ENCODE results near the gene GMDS.

Gene GMDS

DNA sequence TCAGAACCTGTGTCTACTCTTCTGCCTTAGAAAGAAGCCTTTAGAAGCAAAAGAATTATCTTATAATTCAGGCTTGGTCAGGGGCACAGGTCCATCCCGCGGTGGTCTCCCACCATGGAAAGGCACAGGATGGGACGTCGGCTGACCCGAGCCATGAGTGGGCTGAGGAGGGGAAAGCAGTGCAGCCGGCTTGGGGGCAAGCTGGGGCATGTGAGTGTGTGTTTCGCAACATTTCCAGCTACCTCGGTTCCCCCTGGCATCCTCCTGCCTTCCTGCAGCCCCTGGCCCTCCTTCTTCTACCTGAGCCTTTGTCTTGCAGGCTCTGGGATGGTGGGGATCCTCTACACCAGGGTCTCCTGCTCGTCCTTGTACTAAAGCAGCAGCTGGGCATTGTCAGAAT lies 664.8 kb downstream of the GMDS start:
- no peak overlapping the region for H3K9ac ChIP-seq (ENCODE audit: low read length)

GRCh38 chr6:1580109-1580508 lies 665.3 kb downstream of the GMDS start:
- Histone ChIP-seq H3K79me1 (replicated peaks; ENCODE audit: low read length, poor library complexity, severe bottlenecking) (no peaks in the 10 kb centered on the region), H3K4me3 (ENCODE audit: insufficient read depth in 1 of 2, low read depth in 1 of 2, low read length in 2 of 2) (no peak overlapping the region), H3K23ac (ENCODE audit: low read length in 2 of 2) (no peak overlapping the region), H3K27ac (ENCODE audit: low read length, poor library complexity, severe bottlenecking) (no peak overlapping the region), H3K36me3 (ENCODE audit: control insufficient read depth in 1 of 2, insufficient read depth in 2 of 2, low read depth in 1 of 2, low read length in 2 of 2) (no peaks in the 10 kb centered on the region), H2BK12ac (ENCODE audit: low read length in 2 of 2) (no peak overlapping the region), H3K9ac (ENCODE audit: low read length) (no peak overlapping the region), H3K18ac (ENCODE audit: low read depth in 1 of 2, low read length in 2 of 2) (no peak overlapping the region), H4K91ac (ENCODE audit: low read length) (no peak overlapping the region), H3K9me3 (ENCODE audit: control insufficient read depth, low read length) (no peaks in the 10 kb centered on the region), H3K4me1 (ENCODE audit: control insufficient read depth, insufficient read depth, low read depth, low read length) (peaks cover 6% of the 10 kb centered on the region), H3K14ac (ENCODE audit: low read length in 2 of 2) (no peak overlapping the region), H2AFZ (ENCODE audit: low read depth, low read length) (no peak overlapping the region), H4K8ac (ENCODE audit: low read length) (no peak overlapping the region), H2BK5ac (ENCODE audit: low read depth, low read length, poor library complexity, severe bottlenecking) (no peak overlapping the region), H3K4ac (ENCODE audit: low read depth in 1 of 2, low read length in 2 of 2) (no peak overlapping the region), H3K27me3 (ENCODE audit: control insufficient read depth in 1 of 2, insufficient read depth in 1 of 2, low read length in 2 of 2) (peaks cover 0 to 41% of the 10 kb centered on the region in 2 experiments), H3K4me2 (ENCODE audit: low read length, poor library complexity, severe bottlenecking) (no peak overlapping the region), H2BK120ac (ENCODE audit: low read depth, low read length) (no peak overlapping the region), H2AK5ac (ENCODE audit: low read length, severe bottlenecking) (no peak overlapping the region), H2BK15ac (ENCODE audit: low read depth, poor library complexity, severe bottlenecking) (no peak overlapping the region)
- WGBS = 91% methylated on average over 4 of the region's 6 CpGs
- no peak for DNase-seq

More for the DNA sequence above, 664.8 kb downstream of the GMDS start:
- Histone ChIP-seq H2AFZ (ENCODE audit: low read depth, low read length) (no peak overlapping the region), H3K4me3 (ENCODE audit: insufficient read depth in 1 of 2, low read depth in 1 of 2, low read length in 2 of 2) (no peak overlapping the region), H3K27ac (ENCODE audit: low read length, poor library complexity, severe bottlenecking) (no peak overlapping the region), H3K27me3 (ENCODE audit: control insufficient read depth in 1 of 2, insufficient read depth in 1 of 2, low read length in 2 of 2) (peaks cover 5 to 44% of the 10 kb centered on the region in 2 experiments), H4K91ac (ENCODE audit: low read length) (no peak overlapping the region), H3K36me3 (ENCODE audit: control insufficient read depth in 1 of 2, insufficient read depth in 2 of 2, low read depth in 1 of 2, low read length in 2 of 2) (no peaks in the 10 kb centered on the region), H3K4me2 (ENCODE audit: low read length, poor library complexity, severe bottlenecking) (no peak overlapping the region), H3K4ac (ENCODE audit: low read depth in 1 of 2, low read length in 2 of 2) (no peak overlapping the region), H3K79me1 (replicated peaks; ENCODE audit: low read length, poor library complexity, severe bottlenecking) (no peaks in the 10 kb centered on the region), H3K4me1 (ENCODE audit: control insufficient read depth, insufficient read depth, low read depth, low read length) (peaks cover 3% of the 10 kb centered on the region), H2AK5ac (ENCODE audit: low read length, severe bottlenecking) (no peak overlapping the region), H2BK5ac (ENCODE audit: low read depth, low read length, poor library complexity, severe bottlenecking) (no peak overlapping the region), H3K23ac (ENCODE audit: low read length in 2 of 2) (no peak overlapping the region), H3K18ac (ENCODE audit: low read depth in 1 of 2, low read length in 2 of 2) (no peak overlapping the region), H4K8ac (ENCODE audit: low read length) (no peak overlapping the region), H2BK12ac (ENCODE audit: low read length in 2 of 2) (no peak overlapping the region), H2BK15ac (ENCODE audit: low read depth, poor library complexity, severe bottlenecking) (no peak overlapping the region), H2BK120ac (ENCODE audit: low read depth, low read length) (no peak overlapping the region), H3K9me3 (ENCODE audit: control insufficient read depth, low read length) (no peaks in the 10 kb centered on the region), H3K14ac (ENCODE audit: low read length in 2 of 2) (no peak overlapping the region)
- no peak for DNase-seq
- 81% methylated on average over 7 of the region's 9 CpGs for WGBS

- Histone ChIP-seq H2AK5ac (ENCODE audit: low read length, severe bottlenecking) (no peak overlapping the region), H4K91ac (ENCODE audit: low read length) (no peak overlapping the region), H3K4me1 (ENCODE audit: control insufficient read depth, insufficient read depth, low read depth, low read length) (peaks cover 9% of the 10 kb centered on the region), H3K36me3 (ENCODE audit: control insufficient read depth in 1 of 2, insufficient read depth in 2 of 2, low read depth in 1 of 2, low read length in 2 of 2) (no peaks in the 10 kb centered on the region), H3K9me3 (ENCODE audit: control insufficient read depth, low read length) (no peaks in the 10 kb centered on the region), H3K4me2 (ENCODE audit: low read length, poor library complexity, severe bottlenecking) (no peak overlapping the region), H3K14ac (ENCODE audit: low read length in 2 of 2) (no peak overlapping the region), H2BK5ac (ENCODE audit: low read depth, low read length, poor library complexity, severe bottlenecking) (no peak overlapping the region), H3K4ac (ENCODE audit: low read depth in 1 of 2, low read length in 2 of 2) (no peak overlapping the region), H3K4me3 (ENCODE audit: insufficient read depth in 1 of 2, low read depth in 1 of 2, low read length in 2 of 2) (no peak overlapping the region), H3K18ac (ENCODE audit: low read depth in 1 of 2, low read length in 2 of 2) (no peak overlapping the region), H2BK15ac (ENCODE audit: low read depth, poor library complexity, severe bottlenecking) (no peak overlapping the region), H2BK120ac (ENCODE audit: low read depth, low read length) (no peak overlapping the region), H2AFZ (ENCODE audit: low read depth, low read length) (no peak overlapping the region), H4K8ac (ENCODE audit: low read length) (no peak overlapping the region), H3K27ac (ENCODE audit: low read length, poor library complexity, severe bottlenecking) (no peak overlapping the region), H3K79me1 (replicated peaks; ENCODE audit: low read length, poor library complexity, severe bottlenecking) (no peaks in the 10 kb centered on the region), H3K9ac (ENCODE audit: low read length) (no peak overlapping the region), H3K23ac (ENCODE audit: low read length in 2 of 2) (no peak overlapping the region), H2BK12ac (ENCODE audit: low read length in 2 of 2) (no peak overlapping the region), H3K27me3 (ENCODE audit: control insufficient read depth in 1 of 2, insufficient read depth in 1 of 2, low read length in 2 of 2) (peaks cover 0 to 31% of the 10 kb centered on the region in 2 experiments)
- no peak for DNase-seq
- 90% methylated on average over 5 of the region's 5 CpGs for WGBS
Observed at GRCh38 chr6:1579096-1579495, 666.3 kb downstream of the GMDS start.

DNA sequence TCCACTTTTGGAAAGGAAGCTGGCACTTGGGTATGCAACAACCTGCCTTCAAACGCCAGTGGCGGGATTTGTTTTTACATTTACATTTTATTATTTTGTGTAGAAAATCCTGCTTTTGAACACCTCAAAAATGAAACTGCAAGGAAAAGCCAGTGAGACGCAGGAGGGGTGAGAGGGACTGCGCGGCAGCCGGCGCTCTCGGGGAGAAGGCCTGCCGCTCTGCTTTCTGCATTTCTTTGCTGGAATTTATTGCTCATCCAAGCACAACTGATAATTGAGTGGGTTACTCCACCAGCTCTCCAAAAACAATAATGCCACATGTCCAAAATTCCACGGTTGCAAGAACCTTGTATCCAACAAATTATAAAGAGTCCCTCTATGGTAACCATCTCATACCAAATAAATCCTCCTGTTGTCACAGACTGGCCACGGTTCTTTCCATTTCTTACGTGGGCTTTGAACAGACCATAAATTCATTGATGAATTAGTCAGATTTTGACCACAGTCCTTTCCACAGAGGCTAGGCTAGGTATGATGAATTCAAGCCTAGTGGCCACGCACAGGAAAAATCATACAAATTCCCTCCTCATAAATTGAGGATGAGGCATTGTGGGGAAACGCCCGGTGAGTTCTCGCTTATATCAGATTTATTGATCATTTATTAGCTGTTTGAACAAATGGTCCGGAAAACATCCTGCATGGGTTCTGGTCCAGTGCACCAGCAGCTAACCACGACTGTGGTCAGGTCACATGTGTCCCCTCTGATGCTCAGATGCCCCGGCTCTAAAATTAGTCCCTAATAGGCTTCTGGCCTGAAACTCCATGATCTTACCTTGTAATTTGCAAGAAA lies 667.3 kb downstream of the GMDS start:
- Histone ChIP-seq H2AK5ac (ENCODE audit: low read length, severe bottlenecking) (no peak overlapping the region), H3K18ac (ENCODE audit: low read depth in 1 of 2, low read length in 2 of 2) (no peak overlapping the region), H3K4ac (ENCODE audit: low read depth in 1 of 2, low read length in 2 of 2) (no peak overlapping the region), H3K79me1 (replicated peaks; ENCODE audit: low read length, poor library complexity, severe bottlenecking) (no peaks in the 10 kb centered on the region), H3K4me3 (ENCODE audit: insufficient read depth in 1 of 2, low read depth in 1 of 2, low read length in 2 of 2) (no peak overlapping the region), H2BK12ac (ENCODE audit: low read length in 2 of 2) (no peak overlapping the region), H3K4me2 (ENCODE audit: low read length, poor library complexity, severe bottlenecking) (no peak overlapping the region), H2AFZ (ENCODE audit: low read depth, low read length) (no peak overlapping the region), H2BK15ac (ENCODE audit: low read depth, poor library complexity, severe bottlenecking) (no peak overlapping the region), H3K14ac (ENCODE audit: low read length in 2 of 2) (no peak overlapping the region), H2BK5ac (ENCODE audit: low read depth, low read length, poor library complexity, severe bottlenecking) (no peak overlapping the region), H3K27me3 (ENCODE audit: control insufficient read depth in 1 of 2, insufficient read depth in 1 of 2, low read length in 2 of 2) (peaks cover 0 to 27% of the 10 kb centered on the region in 2 experiments), H4K91ac (ENCODE audit: low read length) (no peak overlapping the region), H3K4me1 (ENCODE audit: control insufficient read depth, insufficient read depth, low read depth, low read length) (peaks cover 9% of the 10 kb centered on the region), H4K8ac (ENCODE audit: low read length) (no peak overlapping the region), H3K9ac (ENCODE audit: low read length) (no peak overlapping the region), H3K27ac (ENCODE audit: low read length, poor library complexity, severe bottlenecking) (no peak overlapping the region), H3K23ac (ENCODE audit: low read length in 2 of 2) (no peak overlapping the region), H3K9me3 (ENCODE audit: control insufficient read depth, low read length) (no peaks in the 10 kb centered on the region), H3K36me3 (ENCODE audit: control insufficient read depth in 1 of 2, insufficient read depth in 2 of 2, low read depth in 1 of 2, low read length in 2 of 2) (no peaks in the 10 kb centered on the region), H2BK120ac (ENCODE audit: low read depth, low read length) (no peak overlapping the region)
- DNase-seq = no peak
- WGBS = 91% methylated on average over 15 of the region's 19 CpGs

Measured in mesenchymal stem cell (in vitro differentiated cells and primary cell).